ENCODE measurements around the gene GMCL1.
"Not testable (repeated sequence)": the region's sequence is repeated elsewhere in the genome, so short reads cannot be mapped to it uniquely, and the experiment has no call there.

The GMCL1 gene

DNA sequence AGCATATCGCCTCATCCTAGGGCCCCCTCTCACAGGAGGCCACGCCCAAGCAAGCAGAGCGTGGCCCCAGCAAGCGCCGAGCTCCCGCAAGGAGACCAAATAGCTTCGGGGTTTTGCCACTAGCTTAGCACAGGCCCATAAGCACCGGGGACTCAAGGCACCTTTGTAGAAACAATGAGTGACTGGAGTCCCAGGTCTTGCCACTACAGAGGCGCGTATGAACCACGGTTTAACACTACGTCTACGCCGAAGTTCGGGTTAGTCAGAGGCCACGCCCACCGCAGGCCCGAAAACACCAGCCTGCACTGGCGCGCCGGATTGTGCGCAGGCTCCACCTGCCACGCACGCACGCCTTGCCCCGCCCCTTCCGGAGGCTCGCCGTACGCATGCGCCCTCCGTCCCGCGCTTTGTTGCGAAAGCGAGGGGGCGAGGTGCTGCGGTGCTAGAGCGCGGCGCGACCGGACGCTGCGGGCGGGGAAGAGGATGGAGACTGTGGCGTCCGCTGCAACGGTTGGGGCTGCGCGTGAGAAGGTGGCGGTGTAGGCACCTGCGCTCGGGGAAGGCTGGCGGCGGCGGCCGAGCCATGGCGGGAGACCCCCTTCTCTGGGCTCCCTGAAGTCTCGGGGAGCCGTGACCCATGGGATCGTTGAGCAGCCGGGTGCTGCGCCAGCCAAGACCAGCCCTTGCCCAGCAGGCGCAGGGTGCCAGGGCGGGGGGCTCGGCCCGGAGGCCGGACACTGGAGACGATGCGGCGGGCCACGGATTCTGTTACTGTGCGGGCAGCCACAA is at the start of gene GMCL1:
Gene GMCL1, plus strand, starts transcription at position 405 of the 789 bp plus-strand sequence. Its CDS starts 233 bp downstream, at position 638.
- in situ Hi-C loops (cut with HindIII; ENCODE audit: low sequenced_read_pairs) = loop anchor here (25.0 kb wide), 1 partner anchor 292 kb away; no protein-coding TSS in a partner anchor

DNA sequence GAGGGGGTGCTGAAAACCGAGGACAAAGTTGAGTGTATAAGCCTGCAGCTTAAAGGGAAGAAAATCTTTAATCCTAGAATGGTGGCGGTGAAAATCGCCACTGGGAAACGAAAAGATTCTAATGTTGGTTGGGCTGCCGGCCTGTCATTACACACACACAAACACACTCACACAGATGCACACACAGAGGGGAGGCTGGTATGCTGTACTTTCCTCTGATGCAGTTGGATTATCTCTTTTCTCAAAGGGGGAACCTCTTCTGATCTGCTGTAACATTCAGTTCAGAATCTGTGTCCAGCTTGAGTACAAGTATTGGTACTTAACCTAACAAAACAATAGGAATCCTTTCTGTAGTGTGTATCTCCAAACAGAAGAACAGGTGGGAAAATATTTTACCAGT is 48.5 kb upstream of the GMCL1 start:
- in situ Hi-C loops (cut with HindIII; ENCODE audit: low sequenced_read_pairs) = no loop called here

GRCh38 chr2:69781321-69782248 is 47.9 kb upstream of the GMCL1 start:
- in situ Hi-C loops (cut with HindIII; ENCODE audit: low sequenced_read_pairs) = no loop called here

DNA sequence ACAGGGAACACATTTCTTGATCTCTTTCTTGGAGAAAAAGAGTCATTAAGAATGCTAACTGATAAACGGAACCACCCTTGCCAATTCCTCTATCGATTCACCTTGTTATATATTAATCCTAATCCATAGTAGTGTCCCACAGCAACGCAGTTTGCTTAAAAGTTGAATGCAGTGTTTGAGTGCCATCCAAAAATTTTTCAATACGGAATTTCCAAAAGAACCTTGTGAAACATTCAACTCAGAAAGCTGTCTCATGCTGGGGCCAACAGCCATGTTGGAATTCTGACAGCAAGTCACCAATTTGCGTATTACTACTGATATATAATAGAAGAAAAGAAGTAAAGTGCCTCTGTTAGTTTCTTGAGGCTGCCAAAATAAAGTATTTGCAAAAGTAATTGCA is 45.2 kb upstream of the GMCL1 start:
- in situ Hi-C loops (cut with HindIII; ENCODE audit: low sequenced_read_pairs) = no loop called here

DNA sequence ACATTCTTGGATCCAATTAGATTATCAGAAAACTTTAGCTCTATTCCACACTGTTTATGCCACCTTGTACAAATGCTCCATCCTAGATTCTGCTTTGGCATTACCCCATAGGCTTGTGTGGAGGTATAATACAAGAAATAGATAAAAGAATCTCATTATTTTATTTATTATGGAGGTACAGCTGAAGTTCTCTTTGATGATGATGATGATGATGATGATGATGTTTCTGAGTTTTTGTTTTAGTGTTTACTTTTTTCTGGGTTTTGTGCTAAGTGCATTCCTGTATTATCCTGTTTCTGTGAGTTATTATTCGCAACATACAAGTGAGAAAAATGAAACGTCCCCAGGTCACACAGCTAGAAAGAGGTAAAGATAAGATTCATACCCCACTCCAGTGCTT is 44.1 kb upstream of the GMCL1 start:
- in situ Hi-C loops (cut with HindIII; ENCODE audit: low sequenced_read_pairs) = no loop called here

- in situ Hi-C loops (cut with HindIII; ENCODE audit: low sequenced_read_pairs) = no loop called here
These were observed 43.4 kb upstream of the GMCL1 start for GRCh38 chr2:69786052-69786560.

- in situ Hi-C loops (cut with HindIII; ENCODE audit: low sequenced_read_pairs) = no loop called here
These were observed 40.2 kb upstream of the GMCL1 start for GRCh38 chr2:69789175-69789721.

GRCh38 chr2:69789772-69790600 is 39.5 kb upstream of the GMCL1 start:
- in situ Hi-C loops (cut with HindIII; ENCODE audit: low sequenced_read_pairs) = no loop called here

- in situ Hi-C loops (cut with HindIII; ENCODE audit: low sequenced_read_pairs) = no loop called here
These were observed 38.9 kb upstream of the GMCL1 start for GRCh38 chr2:69790601-69790959.

DNA sequence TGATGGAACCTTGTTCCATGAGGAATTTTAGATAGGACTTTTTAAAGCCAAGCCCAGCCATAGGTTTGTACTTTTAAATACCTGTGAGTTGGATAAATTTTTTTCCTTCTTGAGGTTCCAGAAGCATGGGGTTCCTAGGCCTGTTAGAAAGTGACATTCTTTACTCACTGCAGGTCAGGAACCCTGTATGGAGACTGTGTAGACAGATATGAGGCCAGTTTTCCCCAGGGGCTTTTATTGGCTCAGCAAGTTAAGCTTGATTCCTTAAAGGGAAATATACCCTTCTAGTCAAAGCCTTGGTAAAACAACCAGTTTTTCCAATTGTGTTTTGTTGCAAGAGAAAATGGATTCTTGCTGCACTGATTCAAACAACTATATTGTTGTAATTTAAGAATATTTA is 38.4 kb upstream of the GMCL1 start:
- in situ Hi-C loops (cut with HindIII; ENCODE audit: low sequenced_read_pairs) = no loop called here

DNA sequence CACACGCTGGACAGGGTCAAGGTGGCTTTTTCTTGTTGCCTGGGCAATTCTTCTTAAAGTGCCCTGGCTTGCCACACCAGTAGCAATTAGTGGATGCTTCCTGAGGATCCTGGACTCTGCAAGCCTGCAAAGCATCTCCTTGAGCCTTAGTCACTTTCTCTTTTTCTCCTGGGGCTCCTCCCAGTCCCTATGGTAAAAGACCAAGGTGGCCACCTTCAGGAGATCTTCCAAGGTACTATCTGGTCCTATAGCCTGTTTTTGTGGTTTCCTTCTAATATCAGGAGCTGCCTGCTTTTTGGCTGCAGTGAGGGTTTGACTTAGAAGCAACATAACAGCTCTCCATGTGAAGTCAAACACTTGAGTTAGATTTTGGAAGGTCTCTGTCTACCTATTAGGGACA is 33.3 kb upstream of the GMCL1 start:
- in situ Hi-C loops (cut with HindIII; ENCODE audit: low sequenced_read_pairs) = no loop called here

- in situ Hi-C loops (cut with HindIII; ENCODE audit: low sequenced_read_pairs) = no loop called here
These were observed 32.2 kb upstream of the GMCL1 start for GRCh38 chr2:69797235-69797634.

DNA sequence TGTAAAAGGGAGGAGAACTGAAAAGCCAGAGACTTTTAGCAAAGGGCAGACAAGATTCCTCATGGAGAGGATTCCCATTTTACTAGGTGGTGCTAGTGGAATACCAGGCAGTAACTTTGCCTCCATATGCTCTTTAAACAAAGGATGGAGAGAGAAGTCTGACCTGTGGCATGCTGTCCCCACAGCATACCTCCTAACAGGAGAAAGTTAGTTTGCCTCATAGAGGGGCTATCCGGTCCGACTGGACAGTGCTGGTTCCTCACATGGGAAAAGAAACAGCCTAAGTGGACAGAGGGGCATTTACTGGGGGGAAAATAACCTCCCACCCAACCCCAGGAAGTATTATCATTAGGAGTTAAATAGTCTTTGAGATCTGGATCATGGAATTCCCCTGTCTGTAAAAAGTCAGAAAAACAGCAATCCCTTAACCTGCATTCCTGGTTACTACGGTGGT is 31.6 kb upstream of the GMCL1 start:
- in situ Hi-C loops (cut with HindIII; ENCODE audit: low sequenced_read_pairs) = no loop called here

DNA sequence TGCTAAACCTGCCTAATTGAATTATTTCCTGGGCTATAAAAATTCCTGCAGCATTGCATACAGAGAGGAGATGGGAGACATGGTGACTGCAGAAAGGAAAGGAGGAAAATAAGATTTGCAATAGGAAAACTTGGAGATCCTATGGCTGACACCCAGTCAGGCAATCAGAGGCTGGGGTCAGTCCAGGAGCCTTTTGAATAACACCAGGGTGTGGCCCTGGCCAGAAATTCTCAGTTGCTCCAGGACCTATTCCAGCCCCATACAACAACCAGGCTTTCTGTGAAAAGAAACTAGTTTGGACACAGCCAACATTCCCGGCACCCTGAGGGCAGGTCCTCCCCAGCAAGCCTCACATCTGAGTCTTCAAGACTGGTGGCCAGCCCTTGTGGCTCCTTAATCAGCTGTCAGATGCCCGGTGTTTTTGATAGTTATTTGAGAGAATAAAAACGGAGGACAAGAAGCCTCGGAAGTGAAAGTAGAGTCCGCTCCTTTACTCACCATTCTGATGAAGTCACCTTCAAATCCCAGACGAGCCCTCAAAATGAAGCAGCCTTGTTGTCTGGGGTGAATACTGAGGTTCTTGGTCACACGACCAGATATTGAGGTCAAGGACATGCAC is 31.1 kb upstream of the GMCL1 start:
- in situ Hi-C loops (cut with HindIII; ENCODE audit: low sequenced_read_pairs) = no loop called here

DNA sequence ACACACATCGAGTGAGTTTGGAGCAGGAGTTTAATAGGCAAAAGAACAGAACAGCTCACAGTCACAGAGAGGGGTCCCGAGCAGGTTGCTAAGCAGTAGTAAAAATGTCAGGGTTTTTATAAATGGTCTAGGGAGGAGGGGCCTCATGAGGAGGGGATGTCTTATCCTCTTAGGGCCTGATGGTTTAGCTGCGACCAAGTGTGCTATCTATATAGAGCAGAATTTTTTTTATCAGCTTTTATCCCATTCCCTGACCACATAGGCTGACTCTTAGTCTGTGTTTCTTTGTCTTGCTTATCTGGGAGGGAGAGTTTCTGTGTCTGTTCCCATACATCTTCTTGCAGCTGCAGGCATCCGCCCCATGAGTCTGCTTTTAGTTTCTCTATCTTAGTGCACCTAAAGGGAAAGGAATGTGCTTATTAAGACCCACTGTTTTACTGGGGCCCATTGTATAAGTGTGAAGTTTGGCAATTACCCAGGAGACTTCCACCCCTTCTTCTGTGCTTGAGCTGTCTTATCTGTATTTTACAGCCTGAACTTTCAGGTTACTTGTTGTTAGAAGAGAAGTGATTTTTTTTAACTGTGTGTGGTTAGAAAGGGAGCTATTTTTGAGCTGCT is 30.4 kb upstream of the GMCL1 start:
- in situ Hi-C loops (cut with HindIII; ENCODE audit: low sequenced_read_pairs) = no loop called here

DNA sequence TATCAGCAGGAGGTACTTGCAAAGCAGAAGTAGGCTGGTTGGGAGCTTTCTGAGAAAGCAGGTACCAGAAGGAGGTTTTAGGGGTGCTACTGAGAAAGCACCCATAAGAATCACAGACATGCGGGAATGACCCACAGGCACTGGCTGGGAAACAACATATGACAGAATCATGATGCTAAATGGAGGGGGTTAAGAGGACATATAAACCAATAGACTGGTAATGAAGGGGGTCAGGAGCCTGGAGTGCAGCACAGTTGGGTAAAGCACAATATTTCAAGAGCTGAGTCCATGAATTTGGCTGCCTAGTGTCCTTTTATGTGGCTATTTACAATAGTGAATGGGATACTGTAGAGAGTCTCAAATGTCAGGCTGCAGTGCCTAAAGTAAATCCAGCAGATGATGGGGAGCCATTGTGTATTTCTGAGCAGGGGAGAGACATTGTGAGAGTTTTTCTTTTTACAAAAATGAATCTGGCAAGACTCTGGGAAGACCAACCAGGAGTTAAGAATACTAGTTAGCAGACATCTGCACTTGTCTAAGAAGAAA is 27.6 kb upstream of the GMCL1 start:
- in situ Hi-C loops (cut with HindIII; ENCODE audit: low sequenced_read_pairs) = no loop called here

DNA sequence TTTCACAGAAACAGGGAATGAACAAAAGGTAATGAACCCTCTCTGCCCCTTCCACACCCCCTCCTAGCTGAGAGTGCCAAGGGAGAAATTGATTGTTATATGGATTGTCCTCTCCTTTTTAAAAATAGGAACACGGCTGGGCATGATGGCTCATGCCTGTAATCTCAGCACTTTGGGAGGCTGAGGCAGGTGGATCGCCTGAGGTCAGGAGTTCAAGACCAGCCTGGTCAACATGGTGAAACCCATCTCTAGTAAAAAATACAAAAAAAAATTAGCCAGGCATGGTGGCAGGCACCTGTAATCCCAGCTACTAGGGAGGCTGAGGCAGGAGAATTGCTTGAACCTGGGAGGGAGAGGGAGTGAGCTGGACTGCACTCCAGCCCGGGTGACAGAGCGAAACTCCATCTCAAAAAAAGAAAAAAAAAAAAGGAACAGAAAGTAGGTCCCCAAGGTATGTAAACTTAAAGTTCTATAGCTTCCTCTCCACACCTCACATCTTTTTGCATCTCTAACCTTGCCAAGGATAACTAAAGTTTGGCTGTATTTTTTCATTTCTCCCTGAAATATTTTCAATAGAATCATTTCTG is 26.6 kb upstream of the GMCL1 start:
- in situ Hi-C loops (cut with HindIII; ENCODE audit: low sequenced_read_pairs) = not testable (repeated sequence)

- in situ Hi-C loops (cut with HindIII; ENCODE audit: low sequenced_read_pairs) = no loop called here
These were observed 25.0 kb upstream of the GMCL1 start for GRCh38 chr2:69804416-69804815.

DNA sequence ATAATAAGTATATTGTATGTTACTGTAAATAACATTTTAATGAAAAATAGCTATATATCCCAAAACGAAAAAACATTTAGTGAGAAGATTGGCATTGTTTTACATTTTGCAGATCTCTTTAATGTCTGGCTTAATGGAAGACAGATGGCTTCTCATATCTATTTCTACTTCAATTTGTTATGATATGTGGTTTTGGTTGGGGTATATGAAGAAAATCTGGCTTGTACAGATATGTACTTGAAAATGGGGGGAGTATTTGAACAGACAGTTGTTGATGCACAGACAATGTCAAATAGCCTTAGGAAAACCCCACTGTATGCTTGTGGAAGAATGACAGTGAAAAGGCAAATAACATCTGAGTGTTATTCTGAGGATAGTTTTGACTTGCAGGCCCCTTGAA is 23.6 kb upstream of the GMCL1 start:
- in situ Hi-C loops (cut with HindIII; ENCODE audit: low sequenced_read_pairs) = no loop called here
